Measurements from ENCODE around the gene XPO5. TPM values are rescaled to one million over a fixed set of nuclear protein-coding genes. Genes with fewer than 3 reads are reported as not detected.

XPO5 gene
- total RNA-seq, 6 experiments from 2014 or later = 11.3 to 16.3 (median 12.6) TPM

DNA sequence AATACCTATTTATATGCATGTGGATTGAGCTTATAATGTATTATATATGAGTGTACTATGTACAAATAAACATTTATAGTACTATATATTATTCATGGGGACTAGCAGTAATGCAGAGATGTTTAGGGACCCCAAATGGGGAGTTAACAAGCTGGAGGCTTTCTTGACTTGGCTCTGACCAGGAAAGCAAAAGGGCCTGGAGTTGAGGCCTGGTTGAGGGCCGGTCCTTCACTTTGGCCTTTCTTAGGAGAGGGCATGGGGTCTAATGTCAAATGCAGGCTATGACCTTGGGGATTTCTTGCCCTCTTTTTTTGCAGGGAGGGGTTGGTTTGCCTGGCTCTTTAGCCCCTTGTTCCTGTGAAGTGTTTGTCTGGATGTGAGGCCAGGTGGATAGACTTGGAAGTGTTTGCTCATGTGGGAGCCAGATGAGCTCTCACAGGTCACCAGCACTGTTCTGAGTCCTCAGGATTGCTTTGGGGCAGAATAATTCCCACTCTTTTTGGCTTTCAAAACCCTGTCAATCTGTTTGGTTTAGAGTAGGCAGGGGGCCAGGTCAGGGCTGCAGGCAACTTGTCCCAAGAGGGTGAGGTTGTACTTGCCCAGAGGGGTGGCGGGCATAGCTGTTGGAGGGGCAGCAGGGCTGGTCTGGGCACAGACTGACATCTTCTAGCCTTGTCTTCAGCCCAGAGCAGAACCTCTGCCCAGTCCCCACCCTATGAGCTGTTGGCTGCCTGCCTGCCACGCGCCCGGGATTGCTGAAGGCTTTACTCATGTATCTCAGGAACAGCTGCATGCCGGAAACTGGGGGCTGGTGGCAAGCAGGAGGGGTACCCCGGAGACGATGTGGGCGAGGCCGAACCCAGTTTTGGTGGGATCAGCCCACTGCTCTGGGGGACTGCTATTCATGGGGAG lies 83.8 kb downstream of the XPO5 start:
- H3K27me3 ChIP-seq = no peaks in the 10 kb centered on the region
- ATAC-seq (peak in 3 of 4 donors; percentile 14 to 53 (median 29)), DNase-seq (peak in 1 of 3 donors; percentile 73)
- no peaks in the 10 kb centered on the region for H3K9me3 ChIP-seq
- no peak overlapping the region for H3K27ac ChIP-seq
- H3K4me3 ChIP-seq = no peak overlapping the region
- intact Hi-C loops (cut with DNase I) = no loop called here
- 60% methylated on average over 2 of the region's 10 CpGs for WGBS (ENCODE audit: insufficient coverage, low coverage, low lambda C conversion rate, missing lambda C conversion rate)
- no peak for TF ChIP-seq POLR2A (IDR thresholded peaks at IDR 0.05)
- TF ChIP-seq CTCF (IDR thresholded peaks at IDR 0.05) = no peak
- no peaks in the 10 kb centered on the region for H3K36me3 ChIP-seq
- peaks cover 0 to 10% (median 4%) of the 10 kb centered on the region in 4 donors for H3K4me1 ChIP-seq

DNA sequence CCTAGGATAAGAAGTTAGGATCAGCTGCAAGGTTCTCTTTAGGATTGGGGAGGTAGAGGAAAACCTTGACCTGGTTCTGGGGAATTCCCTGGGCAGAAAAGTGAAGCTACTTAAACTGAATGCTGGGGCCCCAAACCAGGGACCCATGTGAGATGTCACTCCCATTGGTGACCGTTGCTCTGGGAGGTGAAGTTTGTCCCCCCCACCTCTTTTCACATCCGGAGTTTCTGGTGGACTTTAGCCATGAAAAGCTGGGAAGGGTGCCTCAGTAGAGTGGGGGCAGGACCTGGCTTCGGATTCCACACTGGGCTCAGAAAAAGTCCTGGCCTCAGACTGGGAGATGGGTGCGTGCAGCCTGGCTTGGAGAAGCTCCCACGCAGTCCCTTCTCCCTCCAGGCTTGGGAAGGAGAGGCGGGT lies 85.3 kb downstream of the XPO5 start:
- ATAC-seq = no peak
- no peaks in the 10 kb centered on the region for H3K27me3 ChIP-seq
- intact Hi-C loops (cut with DNase I) = no loop called here
- 8% methylated on average over 2 of the region's 6 CpGs for WGBS (ENCODE audit: insufficient coverage, low coverage, low lambda C conversion rate, missing lambda C conversion rate)
- H3K27ac ChIP-seq = no peak overlapping the region
- no peaks in the 10 kb centered on the region for H3K36me3 ChIP-seq
- no peak overlapping the region for H3K4me3 ChIP-seq
- H3K9me3 ChIP-seq = no peaks in the 10 kb centered on the region
- peak in 1 of 3 donors; percentile 65 for DNase-seq
- no peak for TF ChIP-seq CTCF (IDR thresholded peaks at IDR 0.05)
- no peak for TF ChIP-seq POLR2A (IDR thresholded peaks at IDR 0.05)
- H3K4me1 ChIP-seq = peaks cover 0 to 10% (median 4%) of the 10 kb centered on the region in 4 donors

DNA sequence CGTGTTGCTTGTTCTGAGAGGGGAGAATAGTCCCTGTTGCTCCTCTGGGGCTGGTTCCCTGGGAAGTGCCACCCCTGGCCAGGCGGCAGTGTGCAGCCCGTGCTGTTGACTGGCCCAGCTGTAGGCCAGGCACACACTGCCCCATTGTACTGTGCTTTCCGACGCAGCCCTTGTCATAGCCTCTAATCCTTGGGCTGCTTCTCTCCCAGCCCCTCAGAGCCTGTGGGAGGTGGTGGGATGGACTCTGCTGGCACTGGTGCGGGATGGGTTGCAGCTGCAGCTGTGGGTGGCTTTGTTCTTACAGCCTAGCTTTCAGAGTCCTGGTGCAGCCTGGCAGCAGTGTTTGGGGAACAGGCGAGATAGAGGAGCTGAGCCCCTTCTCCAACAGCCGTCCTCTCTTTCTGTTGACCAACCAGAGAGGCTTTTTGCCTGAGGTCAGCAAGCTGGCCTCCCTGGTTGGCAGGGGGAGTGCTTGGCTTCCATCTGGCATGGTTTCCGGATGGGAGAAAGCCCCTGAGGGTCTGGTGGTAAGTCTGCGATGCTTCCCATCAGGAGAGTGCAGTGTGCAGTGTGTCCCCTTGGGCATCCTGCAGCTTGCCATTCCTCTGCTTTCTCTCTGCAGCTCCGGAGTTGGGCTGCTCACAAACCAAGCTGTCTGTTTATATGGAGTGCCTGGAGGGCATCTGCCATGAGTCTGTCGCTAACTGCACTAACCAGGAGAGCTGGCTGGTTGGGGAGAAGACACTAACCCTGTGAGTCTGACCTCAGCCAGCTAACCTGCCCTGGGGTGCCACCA lies 86.4 kb downstream of the XPO5 start:
- ATAC-seq (no peak), DNase-seq (no peak)
- intact Hi-C loops (cut with DNase I) = loop anchor here in 1 of 2 donors (5.0 kb wide), 1 partner anchor 87 kb away; no protein-coding TSS in a partner anchor
- TF ChIP-seq CTCF (IDR thresholded peaks at IDR 0.05) (no peak), POLR2A (IDR thresholded peaks at IDR 0.05) (no peak)
- Histone ChIP-seq H3K27me3 (no peaks in the 10 kb centered on the region), H3K36me3 (no peaks in the 10 kb centered on the region), H3K27ac (no peak overlapping the region), H3K4me3 (no peak overlapping the region), H3K9me3 (no peaks in the 10 kb centered on the region), H3K4me1 (peaks cover 0 to 10% (median 4%) of the 10 kb centered on the region in 4 donors)
- WGBS (ENCODE audit: insufficient coverage, low coverage, low lambda C conversion rate, missing lambda C conversion rate) = 75% methylated on average over 2 of the region's 12 CpGs

DNA sequence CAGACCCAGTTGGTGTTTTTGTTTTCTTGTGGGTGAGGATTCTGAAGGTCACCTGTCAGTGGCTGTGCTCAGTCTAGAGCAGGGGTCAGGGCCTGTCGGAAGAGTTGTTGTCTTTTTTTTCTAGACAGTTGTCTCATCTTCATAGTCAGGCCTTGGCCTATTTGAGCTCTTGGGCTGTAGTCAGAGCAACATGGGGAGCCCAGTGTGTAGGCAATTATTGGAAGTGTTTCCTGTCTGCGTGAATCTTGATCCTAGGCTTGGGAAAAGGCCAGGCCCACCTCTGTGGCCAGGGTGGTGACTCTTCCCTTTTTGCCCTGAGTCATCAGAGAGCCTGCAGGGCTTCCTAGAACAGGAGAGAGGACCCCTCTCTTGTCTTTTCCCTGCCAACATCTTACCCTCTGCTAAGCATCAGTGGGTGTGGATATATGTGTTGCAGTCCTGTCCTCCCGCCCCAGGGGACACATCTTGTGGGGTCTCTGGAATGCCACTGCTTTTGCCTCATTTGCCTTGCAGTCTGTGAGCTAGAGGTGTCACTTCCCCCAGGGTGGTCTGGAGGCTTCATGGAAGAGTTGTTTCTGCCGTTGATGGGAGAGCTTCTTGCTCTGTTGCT lies 87.1 kb downstream of the XPO5 start:
- Histone ChIP-seq H3K27ac (no peak overlapping the region), H3K27me3 (no peaks in the 10 kb centered on the region), H3K4me1 (peaks cover 0 to 5% (median 2%) of the 10 kb centered on the region in 4 donors), H3K36me3 (no peaks in the 10 kb centered on the region), H3K9me3 (no peaks in the 10 kb centered on the region), H3K4me3 (no peak overlapping the region)
- WGBS (ENCODE audit: insufficient coverage, low coverage, low lambda C conversion rate, missing lambda C conversion rate) = 81% methylated on average over 4 of the region's 4 CpGs
- intact Hi-C loops (cut with DNase I) = loop anchor here in 1 of 2 donors (5.0 kb wide), 1 partner anchor 86 kb away; no protein-coding TSS in a partner anchor
- DNase-seq (no peak), ATAC-seq (no peak)
- TF ChIP-seq POLR2A (IDR thresholded peaks at IDR 0.05) = no peak
- no peak for TF ChIP-seq CTCF (IDR thresholded peaks at IDR 0.05)

All from right lobe of liver (tissue), 6 donors.